Prostate gland (tissue), 2 donors: Measurements from ENCODE around the gene HTR2B.
"Not testable (repeated sequence)": the region's sequence is repeated elsewhere in the genome, so short reads cannot be mapped to it uniquely, and the experiment has no call there.

Source experiments
- CTCF ChIP-seq, 4 experiments: fragments of 200-600 bp in 2 of 4; fragments of 450-650 bp in 2 of 4; sonication (generic) in 2 of 4; IDR thresholded peaks; 1 replicate in 3 of 4; 2 replicates in 1 of 4; pipeline ENCODE4 v1.5.1; 2016 to 2019; ENCODE audit warnings: antibody characterized with exemption in 4 of 4, mild to moderate bottlenecking in 2 of 4, moderate library complexity in 2 of 4
- POLR2A ChIP-seq: fragments of 450-650 bp; IDR thresholded peaks from one replicate; pipeline ENCODE4 v1.6.1; 2016; ENCODE audit warnings: antibody characterized with exemption, mild to moderate bottlenecking

GRCh38 chr2:231067531-231067930 is 57.3 kb downstream of the HTR2B start:
- TF ChIP-seq POLR2A; CTCF (IDR thresholded peaks at IDR 0.05): not testable (repeated sequence)
